HepG2 (cell line): Measurements from ENCODE around the gene PCDHGA6. TPM values are rescaled to one million over a fixed set of nuclear protein-coding genes. Genes with fewer than 3 reads are reported as not detected.

Experiments used
- FOXC1 ChIP-seq: sonication (generic); formaldehyde crosslinking; IDR thresholded peaks from 2 replicates; pipeline ENCODE4 v1.8.0; 2022; ENCODE audit warnings: mild to moderate bottlenecking, missing genetic modification reagents, borderline replicate concordance
- HNRNPH1 ChIP-seq: fragments of 200-400 bp; formaldehyde crosslinking; optimal IDR thresholded peaks from 2 replicates; pipeline ENCODE3; 2017; ENCODE audit warnings: mild to moderate bottlenecking, low read depth, low read length
- MIXL1 ChIP-seq: IDR thresholded peaks from 2 replicates; pipeline ENCODE4 v1.6.1; 2016
- MLLT10 ChIP-seq: sonication (generic); formaldehyde crosslinking; IDR thresholded peaks from 2 replicates; pipeline ENCODE4 v1.4.0; 2020; ENCODE audit warnings: missing genetic modification reagents
- MZF1 ChIP-seq: sonication (generic); formaldehyde crosslinking; IDR thresholded peaks from 2 replicates; pipeline ENCODE4 v1.8.1; 2023; ENCODE audit warnings: mild to moderate bottlenecking, missing genetic modification reagents, borderline replicate concordance
- POLR2G ChIP-seq: fragments of 200-400 bp; formaldehyde crosslinking; IDR thresholded peaks from 2 replicates; pipeline ENCODE4 v1.6.1; 2018; ENCODE audit warnings: mild to moderate bottlenecking, low read depth, low read length, moderate library complexity
- SMC3 ChIP-seq: IDR thresholded peaks from 2 replicates; pipeline ENCODE4 v1.6.1; 2011; ENCODE audit warnings: low read length, improper control_type of control experiment
- STAG1 ChIP-seq: sonication (generic); formaldehyde crosslinking; IDR thresholded peaks from 2 replicates; pipeline ENCODE4 v1.4.0; 2020; ENCODE audit warnings: missing genetic modification reagents
- TARDBP ChIP-seq: sonication (generic); formaldehyde crosslinking; IDR thresholded peaks from 2 replicates; pipeline ENCODE4 v1.8.0; 2022; ENCODE audit warnings: mild to moderate bottlenecking, missing genetic modification reagents
- YEATS4 ChIP-seq: sonication (generic); formaldehyde crosslinking; IDR thresholded peaks from 2 replicates; pipeline ENCODE4 v1.4.0; 2020; ENCODE audit warnings: missing genetic modification reagents, borderline replicate concordance
- ZNF772 ChIP-seq: sonication (generic); formaldehyde crosslinking; IDR thresholded peaks from 2 replicates; pipeline ENCODE4 v1.5.0; 2020; ENCODE audit warnings: mild to moderate bottlenecking, missing genetic modification reagents
- ZNF788 ChIP-seq: sonication (generic); formaldehyde crosslinking; IDR thresholded peaks from 2 replicates; pipeline ENCODE4 v1.5.0; 2020; ENCODE audit warnings: mild to moderate bottlenecking, missing genetic modification reagents, borderline replicate concordance
- ZNF879 ChIP-seq: sonication (generic); formaldehyde crosslinking; IDR thresholded peaks from 2 replicates; pipeline ENCODE4 v1.8.1; 2023; ENCODE audit warnings: missing genetic modification reagents
- polyA plus RNA-seq, 8 experiments: library from polyadenylated mRNA; depleted of rRNA in 3 of 8; stranded (reverse) in 7 of 8; unstranded in 1 of 8; fragments of >200 nt; fragmentation: Illumina TruSeq in 4 of 8; extraction: Trizol in 4 of 8; gene quantifications; 2 replicates each; pipeline versions ENCODE4 v1.2.1 to v1.2.3, GENCODE V29; 2011 to 2016; ENCODE audit warnings: low read depth in 4 of 8, missing spikeins in 1 of 8, mixed read lengths in 1 of 8; ENCODE audit not compliant: insufficient read depth in 1 of 8
- total RNA-seq, 5 experiments: library from RNA; depleted of rRNA; stranded (reverse); fragments of >200 nt; fragmentation: Illumina TruSeq; extraction: Trizol; gene quantifications; 2 replicates each; pipeline ENCODE4 v1.2.3, GENCODE V29; 2016; ENCODE audit warnings: low read depth in 1 of 5
- TF ChIP-seq, protein P1 (sequence below): sonication (generic); formaldehyde crosslinking; IDR thresholded peaks from 2 replicates; pipeline ENCODE4 v1.4.0; 2020; ENCODE audit warnings: missing genetic modification reagents
- TF ChIP-seq, protein P2 (sequence below): sonication (generic); formaldehyde crosslinking; IDR thresholded peaks from 2 replicates; pipeline ENCODE4 v1.5.0; 2020; ENCODE audit warnings: missing genetic modification reagents
- TF ChIP-seq, protein P3 (sequence below): sonication (generic); formaldehyde crosslinking; IDR thresholded peaks from 2 replicates; pipeline ENCODE4 v1.8.0; 2022; ENCODE audit warnings: mild to moderate bottlenecking, missing genetic modification reagents, moderate library complexity
- TF ChIP-seq, protein P4 (sequence below): sonication (generic); formaldehyde crosslinking; IDR thresholded peaks from 2 replicates; pipeline ENCODE4 v1.5.0; 2020; ENCODE audit warnings: mild to moderate bottlenecking, missing genetic modification reagents, moderate library complexity
- TF ChIP-seq, protein P5 (sequence below): sonication (generic); formaldehyde crosslinking; IDR thresholded peaks from 2 replicates; pipeline ENCODE4 v1.4.0; 2020; ENCODE audit warnings: missing genetic modification reagents, borderline replicate concordance

Gene PCDHGA6
- total and polyA plus RNA-seq, 2 of the 13 experiments (the other 11 are each of a cell fraction or from before 2014, with no cell fraction given), result 0.33 to 0.51 TPM

DNA sequence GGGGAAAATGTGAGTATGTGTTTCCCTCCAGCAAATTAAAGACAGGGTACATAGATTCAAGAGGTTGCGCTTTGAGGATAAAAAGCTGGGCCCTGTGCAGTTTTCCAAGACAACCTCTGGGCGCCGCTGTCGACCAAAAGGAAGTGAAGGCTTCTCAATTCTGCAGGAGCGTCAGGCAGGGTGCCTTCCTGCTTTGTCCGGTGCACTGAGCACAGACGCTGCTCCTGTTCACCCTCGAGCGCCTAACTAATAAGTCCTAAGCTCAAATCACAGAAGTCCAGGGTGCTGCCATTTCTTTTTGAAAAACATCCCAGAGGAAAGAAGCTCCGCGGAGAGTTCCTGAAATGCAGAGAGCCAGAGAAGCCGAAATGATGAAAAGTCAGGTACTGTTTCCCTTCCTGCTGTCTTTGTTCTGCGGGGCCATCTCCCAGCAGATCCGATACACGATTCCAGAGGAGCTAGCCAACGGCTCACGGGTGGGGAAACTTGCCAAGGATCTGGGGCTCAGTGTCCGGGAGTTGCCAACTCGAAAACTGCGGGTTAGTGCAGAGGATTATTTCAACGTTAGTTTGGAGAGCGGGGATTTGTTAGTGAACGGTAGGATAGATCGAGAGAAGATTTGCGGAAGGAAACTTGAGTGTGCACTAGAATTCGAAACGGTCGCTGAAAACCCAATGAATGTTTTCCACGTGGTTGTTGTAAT lies 23.6 kb upstream of the PCDHGA6 start, which contains the start of gene PCDHGB1 (continued):
- TF ChIP-seq, protein P1, sequence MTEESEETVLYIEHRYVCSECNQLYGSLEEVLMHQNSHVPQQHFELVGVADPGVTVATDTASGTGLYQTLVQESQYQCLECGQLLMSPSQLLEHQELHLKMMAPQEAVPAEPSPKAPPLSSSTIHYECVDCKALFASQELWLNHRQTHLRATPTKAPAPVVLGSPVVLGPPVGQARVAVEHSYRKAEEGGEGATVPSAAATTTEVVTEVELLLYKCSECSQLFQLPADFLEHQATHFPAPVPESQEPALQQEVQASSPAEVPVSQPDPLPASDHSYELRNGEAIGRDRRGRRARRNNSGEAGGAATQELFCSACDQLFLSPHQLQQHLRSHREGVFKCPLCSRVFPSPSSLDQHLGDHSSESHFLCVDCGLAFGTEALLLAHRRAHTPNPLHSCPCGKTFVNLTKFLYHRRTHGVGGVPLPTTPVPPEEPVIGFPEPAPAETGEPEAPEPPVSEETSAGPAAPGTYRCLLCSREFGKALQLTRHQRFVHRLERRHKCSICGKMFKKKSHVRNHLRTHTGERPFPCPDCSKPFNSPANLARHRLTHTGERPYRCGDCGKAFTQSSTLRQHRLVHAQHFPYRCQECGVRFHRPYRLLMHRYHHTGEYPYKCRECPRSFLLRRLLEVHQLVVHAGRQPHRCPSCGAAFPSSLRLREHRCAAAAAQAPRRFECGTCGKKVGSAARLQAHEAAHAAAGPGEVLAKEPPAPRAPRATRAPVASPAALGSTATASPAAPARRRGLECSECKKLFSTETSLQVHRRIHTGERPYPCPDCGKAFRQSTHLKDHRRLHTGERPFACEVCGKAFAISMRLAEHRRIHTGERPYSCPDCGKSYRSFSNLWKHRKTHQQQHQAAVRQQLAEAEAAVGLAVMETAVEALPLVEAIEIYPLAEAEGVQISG (CRISPR knock-in tag), result peak; percentile 59
- TF ChIP-seq MLLT10, result no peak
- TF ChIP-seq ZNF772 (CRISPR knock-in tag), result 0 out of 2 replicates have a peak, but pooled peaks have one; percentile 39
- TF ChIP-seq FOXC1 (CRISPR knock-in tag), result peak; percentile 48; the same call in 1 of the 2 replicates
- TF ChIP-seq, protein P2, sequence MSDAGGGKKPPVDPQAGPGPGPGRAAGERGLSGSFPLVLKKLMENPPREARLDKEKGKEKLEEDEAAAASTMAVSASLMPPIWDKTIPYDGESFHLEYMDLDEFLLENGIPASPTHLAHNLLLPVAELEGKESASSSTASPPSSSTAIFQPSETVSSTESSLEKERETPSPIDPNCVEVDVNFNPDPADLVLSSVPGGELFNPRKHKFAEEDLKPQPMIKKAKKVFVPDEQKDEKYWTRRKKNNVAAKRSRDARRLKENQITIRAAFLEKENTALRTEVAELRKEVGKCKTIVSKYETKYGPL (CRISPR knock-in tag), result no peak
- no peak for TF ChIP-seq HNRNPH1
- TF ChIP-seq ZNF879, result no peak
- no peak for TF ChIP-seq YEATS4 (CRISPR knock-in tag)
- TF ChIP-seq MIXL1 (CRISPR knock-in tag), result peak; percentile 18; the same call in 1 of the 2 replicates
- peak; percentile 54 for TF ChIP-seq SMC3
- TF ChIP-seq, protein P3, sequence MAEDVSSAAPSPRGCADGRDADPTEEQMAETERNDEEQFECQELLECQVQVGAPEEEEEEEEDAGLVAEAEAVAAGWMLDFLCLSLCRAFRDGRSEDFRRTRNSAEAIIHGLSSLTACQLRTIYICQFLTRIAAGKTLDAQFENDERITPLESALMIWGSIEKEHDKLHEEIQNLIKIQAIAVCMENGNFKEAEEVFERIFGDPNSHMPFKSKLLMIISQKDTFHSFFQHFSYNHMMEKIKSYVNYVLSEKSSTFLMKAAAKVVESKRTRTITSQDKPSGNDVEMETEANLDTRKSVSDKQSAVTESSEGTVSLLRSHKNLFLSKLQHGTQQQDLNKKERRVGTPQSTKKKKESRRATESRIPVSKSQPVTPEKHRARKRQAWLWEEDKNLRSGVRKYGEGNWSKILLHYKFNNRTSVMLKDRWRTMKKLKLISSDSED, result no peak
- 0 out of 2 replicates have a peak, but pooled peaks have one; percentile 23 for TF ChIP-seq ZNF788 (CRISPR knock-in tag)
- no peak for TF ChIP-seq MZF1
- TF ChIP-seq STAG1 (CRISPR knock-in tag), result peak; percentile 70
- TF ChIP-seq, protein P4, sequence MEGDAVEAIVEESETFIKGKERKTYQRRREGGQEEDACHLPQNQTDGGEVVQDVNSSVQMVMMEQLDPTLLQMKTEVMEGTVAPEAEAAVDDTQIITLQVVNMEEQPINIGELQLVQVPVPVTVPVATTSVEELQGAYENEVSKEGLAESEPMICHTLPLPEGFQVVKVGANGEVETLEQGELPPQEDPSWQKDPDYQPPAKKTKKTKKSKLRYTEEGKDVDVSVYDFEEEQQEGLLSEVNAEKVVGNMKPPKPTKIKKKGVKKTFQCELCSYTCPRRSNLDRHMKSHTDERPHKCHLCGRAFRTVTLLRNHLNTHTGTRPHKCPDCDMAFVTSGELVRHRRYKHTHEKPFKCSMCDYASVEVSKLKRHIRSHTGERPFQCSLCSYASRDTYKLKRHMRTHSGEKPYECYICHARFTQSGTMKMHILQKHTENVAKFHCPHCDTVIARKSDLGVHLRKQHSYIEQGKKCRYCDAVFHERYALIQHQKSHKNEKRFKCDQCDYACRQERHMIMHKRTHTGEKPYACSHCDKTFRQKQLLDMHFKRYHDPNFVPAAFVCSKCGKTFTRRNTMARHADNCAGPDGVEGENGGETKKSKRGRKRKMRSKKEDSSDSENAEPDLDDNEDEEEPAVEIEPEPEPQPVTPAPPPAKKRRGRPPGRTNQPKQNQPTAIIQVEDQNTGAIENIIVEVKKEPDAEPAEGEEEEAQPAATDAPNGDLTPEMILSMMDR (CRISPR knock-in tag), result peak; percentile 85
- peak; percentile 56 for TF ChIP-seq POLR2G
- TF ChIP-seq TARDBP (CRISPR knock-in tag), result no peak
- TF ChIP-seq, protein P5, sequence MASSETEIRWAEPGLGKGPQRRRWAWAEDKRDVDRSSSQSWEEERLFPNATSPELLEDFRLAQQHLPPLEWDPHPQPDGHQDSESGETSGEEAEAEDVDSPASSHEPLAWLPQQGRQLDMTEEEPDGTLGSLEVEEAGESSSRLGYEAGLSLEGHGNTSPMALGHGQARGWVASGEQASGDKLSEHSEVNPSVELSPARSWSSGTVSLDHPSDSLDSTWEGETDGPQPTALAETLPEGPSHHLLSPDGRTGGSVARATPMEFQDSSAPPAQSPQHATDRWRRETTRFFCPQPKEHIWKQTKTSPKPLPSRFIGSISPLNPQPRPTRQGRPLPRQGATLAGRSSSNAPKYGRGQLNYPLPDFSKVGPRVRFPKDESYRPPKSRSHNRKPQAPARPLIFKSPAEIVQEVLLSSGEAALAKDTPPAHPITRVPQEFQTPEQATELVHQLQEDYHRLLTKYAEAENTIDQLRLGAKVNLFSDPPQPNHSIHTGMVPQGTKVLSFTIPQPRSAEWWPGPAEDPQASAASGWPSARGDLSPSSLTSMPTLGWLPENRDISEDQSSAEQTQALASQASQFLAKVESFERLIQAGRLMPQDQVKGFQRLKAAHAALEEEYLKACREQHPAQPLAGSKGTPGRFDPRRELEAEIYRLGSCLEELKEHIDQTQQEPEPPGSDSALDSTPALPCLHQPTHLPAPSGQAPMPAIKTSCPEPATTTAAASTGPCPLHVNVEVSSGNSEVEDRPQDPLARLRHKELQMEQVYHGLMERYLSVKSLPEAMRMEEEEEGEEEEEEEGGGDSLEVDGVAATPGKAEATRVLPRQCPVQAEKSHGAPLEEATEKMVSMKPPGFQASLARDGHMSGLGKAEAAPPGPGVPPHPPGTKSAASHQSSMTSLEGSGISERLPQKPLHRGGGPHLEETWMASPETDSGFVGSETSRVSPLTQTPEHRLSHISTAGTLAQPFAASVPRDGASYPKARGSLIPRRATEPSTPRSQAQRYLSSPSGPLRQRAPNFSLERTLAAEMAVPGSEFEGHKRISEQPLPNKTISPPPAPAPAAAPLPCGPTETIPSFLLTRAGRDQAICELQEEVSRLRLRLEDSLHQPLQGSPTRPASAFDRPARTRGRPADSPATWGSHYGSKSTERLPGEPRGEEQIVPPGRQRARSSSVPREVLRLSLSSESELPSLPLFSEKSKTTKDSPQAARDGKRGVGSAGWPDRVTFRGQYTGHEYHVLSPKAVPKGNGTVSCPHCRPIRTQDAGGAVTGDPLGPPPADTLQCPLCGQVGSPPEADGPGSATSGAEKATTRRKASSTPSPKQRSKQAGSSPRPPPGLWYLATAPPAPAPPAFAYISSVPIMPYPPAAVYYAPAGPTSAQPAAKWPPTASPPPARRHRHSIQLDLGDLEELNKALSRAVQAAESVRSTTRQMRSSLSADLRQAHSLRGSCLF (CRISPR knock-in tag), result no peak
